ENCODE measurements around the gene FMNL3. TPM values are rescaled to one million over a fixed set of nuclear protein-coding genes. Genes with fewer than 3 reads are reported as not detected.

FMNL3 gene
- polyA plus RNA-seq, 1 donor from 2014 or later: 9.3 TPM

DNA sequence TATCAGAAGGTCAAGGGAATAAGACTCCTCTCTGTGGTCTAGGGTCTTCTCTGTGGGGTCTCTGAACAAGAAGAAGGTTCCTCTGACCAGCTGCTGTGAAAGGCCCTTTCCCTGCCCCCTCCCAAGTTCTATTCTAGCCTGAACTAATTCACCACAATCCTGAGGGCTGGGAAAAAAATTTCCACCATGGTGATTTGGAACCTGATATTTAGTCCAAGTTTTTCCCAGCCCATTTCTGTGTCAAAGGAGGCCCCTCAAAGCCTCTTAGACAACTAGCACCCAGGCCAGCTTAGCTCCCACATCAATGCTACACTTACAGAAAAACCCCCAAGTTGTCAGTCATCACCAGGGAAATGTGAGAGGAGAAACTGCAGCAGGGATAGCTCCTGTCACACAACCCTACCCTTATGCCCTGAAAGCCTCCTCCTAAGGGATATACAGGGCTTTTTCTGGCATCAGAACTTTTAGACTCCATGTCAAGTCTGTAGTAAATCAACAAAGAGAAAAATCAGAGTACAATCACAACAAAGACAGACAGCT lies 4.5 kb downstream of the FMNL3 start:
- no peaks in the 10 kb centered on the region for H3K9me2 ChIP-seq (ENCODE audit: insufficient read depth, low read length)
- no peak overlapping the region for H3K9ac ChIP-seq (ENCODE audit: low read length)
- TF ChIP-seq SMC3 (conservative IDR thresholded peaks at IDR 0.05; ENCODE audit: poor library complexity): no peak
- TF ChIP-seq POLR2AphosphoS5 (IDR thresholded peaks at IDR 0.05): no peak
- no peak for TF ChIP-seq EP300 (conservative IDR thresholded peaks at IDR 0.05; ENCODE audit: poor library complexity, severe bottlenecking)
- no peak for TF ChIP-seq MXI1 (conservative IDR thresholded peaks at IDR 0.05; ENCODE audit: poor library complexity, severe bottlenecking)
- no peak for TF ChIP-seq EZH2 (IDR thresholded peaks at IDR 0.05; ENCODE audit: borderline replicate concordance, insufficient read depth, low read length, poor library complexity, severe bottlenecking)
- TF ChIP-seq RAD21 (conservative IDR thresholded peaks at IDR 0.05): no peak
- TF ChIP-seq, protein P1, sequence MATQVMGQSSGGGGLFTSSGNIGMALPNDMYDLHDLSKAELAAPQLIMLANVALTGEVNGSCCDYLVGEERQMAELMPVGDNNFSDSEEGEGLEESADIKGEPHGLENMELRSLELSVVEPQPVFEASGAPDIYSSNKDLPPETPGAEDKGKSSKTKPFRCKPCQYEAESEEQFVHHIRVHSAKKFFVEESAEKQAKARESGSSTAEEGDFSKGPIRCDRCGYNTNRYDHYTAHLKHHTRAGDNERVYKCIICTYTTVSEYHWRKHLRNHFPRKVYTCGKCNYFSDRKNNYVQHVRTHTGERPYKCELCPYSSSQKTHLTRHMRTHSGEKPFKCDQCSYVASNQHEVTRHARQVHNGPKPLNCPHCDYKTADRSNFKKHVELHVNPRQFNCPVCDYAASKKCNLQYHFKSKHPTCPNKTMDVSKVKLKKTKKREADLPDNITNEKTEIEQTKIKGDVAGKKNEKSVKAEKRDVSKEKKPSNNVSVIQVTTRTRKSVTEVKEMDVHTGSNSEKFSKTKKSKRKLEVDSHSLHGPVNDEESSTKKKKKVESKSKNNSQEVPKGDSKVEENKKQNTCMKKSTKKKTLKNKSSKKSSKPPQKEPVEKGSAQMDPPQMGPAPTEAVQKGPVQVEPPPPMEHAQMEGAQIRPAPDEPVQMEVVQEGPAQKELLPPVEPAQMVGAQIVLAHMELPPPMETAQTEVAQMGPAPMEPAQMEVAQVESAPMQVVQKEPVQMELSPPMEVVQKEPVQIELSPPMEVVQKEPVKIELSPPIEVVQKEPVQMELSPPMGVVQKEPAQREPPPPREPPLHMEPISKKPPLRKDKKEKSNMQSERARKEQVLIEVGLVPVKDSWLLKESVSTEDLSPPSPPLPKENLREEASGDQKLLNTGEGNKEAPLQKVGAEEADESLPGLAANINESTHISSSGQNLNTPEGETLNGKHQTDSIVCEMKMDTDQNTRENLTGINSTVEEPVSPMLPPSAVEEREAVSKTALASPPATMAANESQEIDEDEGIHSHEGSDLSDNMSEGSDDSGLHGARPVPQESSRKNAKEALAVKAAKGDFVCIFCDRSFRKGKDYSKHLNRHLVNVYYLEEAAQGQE (IDR thresholded peaks at IDR 0.05; ENCODE audit: borderline replicate concordance): no peak
- no peak for TF ChIP-seq TAF1 (IDR thresholded peaks at IDR 0.05; ENCODE audit: low read depth)
- peaks cover 14% of the 10 kb centered on the region for H3K79me2 ChIP-seq (replicated peaks; ENCODE audit: insufficient read depth, low read length)
- no peaks in the 10 kb centered on the region for H3K36me3 ChIP-seq (ENCODE audit: insufficient read depth, low read length)
- H4K20me1 ChIP-seq (ENCODE audit: insufficient read depth): no peaks in the 10 kb centered on the region
- no peak overlapping the region for H3K4me3 ChIP-seq (ENCODE audit: low read length)
- H3F3A ChIP-seq (ENCODE audit: insufficient read depth, low read length, poor library complexity, severe bottlenecking): no peaks in the 10 kb centered on the region
- no peaks in the 10 kb centered on the region for H3K27me3 ChIP-seq (ENCODE audit: insufficient read depth, low read depth, low read length)
- H3K27ac ChIP-seq (ENCODE audit: low read length): no peak overlapping the region
- H3K9me3 ChIP-seq (ENCODE audit: low read length): no peaks in the 10 kb centered on the region
- no peak overlapping the region for H3K4me2 ChIP-seq (ENCODE audit: low read length)
- no peak overlapping the region for H2AFZ ChIP-seq (ENCODE audit: low read depth, low read length)

DNA sequence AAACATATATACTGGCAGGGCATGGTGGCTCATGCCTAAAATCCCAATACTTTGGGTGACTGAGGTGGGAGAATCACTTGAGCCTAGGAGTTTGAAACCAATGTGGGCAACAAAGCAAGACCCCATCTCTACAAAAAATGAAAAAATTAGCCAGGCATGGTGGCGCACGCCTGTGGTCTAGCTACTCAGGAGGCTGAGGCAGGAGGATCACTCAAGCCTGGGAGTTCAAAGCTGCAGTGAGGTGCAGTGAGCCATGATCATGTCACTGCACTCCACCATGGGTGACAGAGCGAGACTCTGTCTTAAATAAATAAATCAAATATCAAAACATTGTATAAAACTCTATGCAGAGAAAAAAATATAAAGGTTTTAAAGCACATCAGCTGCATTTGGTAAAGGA lies 5.2 kb downstream of the FMNL3 start:
- TF ChIP-seq RAD21 (conservative IDR thresholded peaks at IDR 0.05): no peak
- TF ChIP-seq MXI1 (conservative IDR thresholded peaks at IDR 0.05; ENCODE audit: poor library complexity, severe bottlenecking): no peak
- no peak for TF ChIP-seq SMC3 (conservative IDR thresholded peaks at IDR 0.05; ENCODE audit: poor library complexity)
- TF ChIP-seq EP300 (conservative IDR thresholded peaks at IDR 0.05; ENCODE audit: poor library complexity, severe bottlenecking): no peak
- no peak for TF ChIP-seq TAF1 (IDR thresholded peaks at IDR 0.05; ENCODE audit: low read depth)
- TF ChIP-seq, protein P2, sequence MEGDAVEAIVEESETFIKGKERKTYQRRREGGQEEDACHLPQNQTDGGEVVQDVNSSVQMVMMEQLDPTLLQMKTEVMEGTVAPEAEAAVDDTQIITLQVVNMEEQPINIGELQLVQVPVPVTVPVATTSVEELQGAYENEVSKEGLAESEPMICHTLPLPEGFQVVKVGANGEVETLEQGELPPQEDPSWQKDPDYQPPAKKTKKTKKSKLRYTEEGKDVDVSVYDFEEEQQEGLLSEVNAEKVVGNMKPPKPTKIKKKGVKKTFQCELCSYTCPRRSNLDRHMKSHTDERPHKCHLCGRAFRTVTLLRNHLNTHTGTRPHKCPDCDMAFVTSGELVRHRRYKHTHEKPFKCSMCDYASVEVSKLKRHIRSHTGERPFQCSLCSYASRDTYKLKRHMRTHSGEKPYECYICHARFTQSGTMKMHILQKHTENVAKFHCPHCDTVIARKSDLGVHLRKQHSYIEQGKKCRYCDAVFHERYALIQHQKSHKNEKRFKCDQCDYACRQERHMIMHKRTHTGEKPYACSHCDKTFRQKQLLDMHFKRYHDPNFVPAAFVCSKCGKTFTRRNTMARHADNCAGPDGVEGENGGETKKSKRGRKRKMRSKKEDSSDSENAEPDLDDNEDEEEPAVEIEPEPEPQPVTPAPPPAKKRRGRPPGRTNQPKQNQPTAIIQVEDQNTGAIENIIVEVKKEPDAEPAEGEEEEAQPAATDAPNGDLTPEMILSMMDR (IDR thresholded peaks at IDR 0.05; ENCODE audit: poor library complexity, severe bottlenecking): no peak
- no peak for TF ChIP-seq EZH2 (IDR thresholded peaks at IDR 0.05; ENCODE audit: borderline replicate concordance, insufficient read depth, low read length, poor library complexity, severe bottlenecking)
- TF ChIP-seq, protein P1 (IDR thresholded peaks at IDR 0.05; ENCODE audit: borderline replicate concordance): no peak
- no peak for TF ChIP-seq POLR2AphosphoS5 (IDR thresholded peaks at IDR 0.05)
- Histone ChIP-seq H3K27ac (ENCODE audit: low read length) (no peak overlapping the region), H2AFZ (ENCODE audit: low read depth, low read length) (no peak overlapping the region), H3K27me3 (ENCODE audit: insufficient read depth, low read depth, low read length) (no peaks in the 10 kb centered on the region), H3K36me3 (ENCODE audit: insufficient read depth, low read length) (no peaks in the 10 kb centered on the region), H4K20me1 (ENCODE audit: insufficient read depth) (no peaks in the 10 kb centered on the region), H3K9me2 (ENCODE audit: insufficient read depth, low read length) (no peaks in the 10 kb centered on the region), H3K9me3 (ENCODE audit: low read length) (no peaks in the 10 kb centered on the region), H3K4me2 (ENCODE audit: low read length) (no peak overlapping the region), H3F3A (ENCODE audit: insufficient read depth, low read length, poor library complexity, severe bottlenecking) (no peaks in the 10 kb centered on the region), H3K79me2 (replicated peaks; ENCODE audit: insufficient read depth, low read length) (peaks cover 14% of the 10 kb centered on the region), H3K4me3 (ENCODE audit: low read length) (no peak overlapping the region), H3K9ac (ENCODE audit: low read length) (no peak overlapping the region)
